RKO (cell line): ENCODE data around the gene GUCA2A.
A peak's percentile ranks its signal among the peaks of the same experiment; 100 is the strongest.

Source experiments
- DNase-seq: peaks from one replicate; pipeline ENCODE4 v3.0.0-alpha.2; 2016; ENCODE audit warnings: low spot score

The GUCA2A gene

GRCh38 chr1:42153624-42154023 is 10.9 kb downstream of the GUCA2A start:
- no peak for DNase-seq

GRCh38 chr1:42152907-42153600 is 11.5 kb downstream of the GUCA2A start, which contains the start of gene GUCA2B:
Gene GUCA2B (plus strand): TSS chr1:42153410. CDS start chr1:42153451, 41 bp downstream.
- no peak for DNase-seq

- no peak for DNase-seq
Observed at GRCh38 chr1:42152119-42152518, 12.4 kb downstream of the GUCA2A start.

GRCh38 chr1:42150651-42151050 is 13.9 kb downstream of the GUCA2A start:
- no peak for DNase-seq

- no peak for DNase-seq
Observed at GRCh38 chr1:42148166-42148565, 16.4 kb downstream of the GUCA2A start.

GRCh38 chr1:42146626-42147320 is 17.8 kb downstream of the GUCA2A start:
- peak; percentile 30 for DNase-seq

GRCh38 chr1:42145764-42146625 is 18.6 kb downstream of the GUCA2A start:
- DNase-seq: no peak

GRCh38 chr1:42145389-42145716 is 19.2 kb downstream of the GUCA2A start:
- DNase-seq: no peak

GRCh38 chr1:42144711-42145388 is 19.7 kb downstream of the GUCA2A start:
- DNase-seq: no peak

GRCh38 chr1:42143896-42144710 is 20.4 kb downstream of the GUCA2A start:
- no peak for DNase-seq

- peak; percentile 18 for DNase-seq
Observed at GRCh38 chr1:42142894-42143675, 21.5 kb downstream of the GUCA2A start.

- DNase-seq: no peak
Observed at GRCh38 chr1:42141978-42142377, 22.6 kb downstream of the GUCA2A start.

GRCh38 chr1:42140191-42140590 is 24.4 kb downstream of the GUCA2A start:
- no peak for DNase-seq

GRCh38 chr1:42139444-42139843 is 25.1 kb downstream of the GUCA2A start:
- no peak for DNase-seq

- DNase-seq: no peak
Observed at GRCh38 chr1:42138586-42138985, 26.0 kb downstream of the GUCA2A start.

- DNase-seq: no peak
Observed at GRCh38 chr1:42137766-42138165, 26.8 kb downstream of the GUCA2A start.

GRCh38 chr1:42136466-42136865 is 28.1 kb downstream of the GUCA2A start:
- DNase-seq: no peak

- DNase-seq: no peak
Observed at GRCh38 chr1:42135426-42135825, 29.1 kb downstream of the GUCA2A start.

GRCh38 chr1:42133809-42134526 is 30.6 kb downstream of the GUCA2A start:
- DNase-seq: no peak

GRCh38 chr1:42133390-42133789 is 31.2 kb downstream of the GUCA2A start:
- DNase-seq: no peak
